ENCODE data around the gene KCTD6. TPM values are rescaled to one million over a fixed set of nuclear protein-coding genes. Genes with fewer than 3 reads are reported as not detected.

KCTD6 gene
- total RNA-seq, 1 experiment from 2014 or later, result 12.0 TPM

GRCh38 chr3:58466899-58467563 lies 24.9 kb upstream of the KCTD6 start:
- Histone ChIP-seq H3K4me3 (replicated peaks in 1 of 2; ENCODE audit: low read depth in 1 of 2, low read length in 2 of 2) (no peak overlapping the region), H3K79me2 (ENCODE audit: insufficient read depth, low read length) (no peaks in the 10 kb centered on the region), H3K4me1 (ENCODE audit: control insufficient read depth in 1 of 2, insufficient read depth in 2 of 2, low read length in 2 of 2) (peaks cover 28 to 43% of the 10 kb centered on the region in 2 experiments), H3K36me3 (ENCODE audit: control insufficient read depth in 1 of 2, insufficient read depth in 2 of 2, low read length in 2 of 2) (no peaks in the 10 kb centered on the region), H3K27me3 (ENCODE audit: insufficient read depth, low read length) (no peaks in the 10 kb centered on the region), H3K27ac (ENCODE audit: low read depth, low read length) (no peak overlapping the region), H3K9me3 (ENCODE audit: control insufficient read depth in 1 of 2, insufficient read depth in 1 of 2, low read depth in 1 of 2, low read length in 2 of 2) (no peaks in the 10 kb centered on the region), H3K9ac (ENCODE audit: low read length) (no peak overlapping the region), H3K9me2 (ENCODE audit: insufficient read depth) (no peaks in the 10 kb centered on the region), H4K20me1 (ENCODE audit: insufficient read depth) (no peaks in the 10 kb centered on the region), H2AFZ (ENCODE audit: low read depth, low read length, poor library complexity, severe bottlenecking) (no peak overlapping the region), H3K4me2 (ENCODE audit: low read length) (no peak overlapping the region)
- BruUV-seq (replicated peaks), result no TSS peak
- ATAC-seq, result no peak
- TF ChIP-seq CTCF (IDR thresholded peaks at IDR 0.05 in 2 of 3, conservative IDR thresholded peaks at IDR 0.05 in 1 of 3; ENCODE audit: borderline replicate concordance in 1 of 3, insufficient read depth in 1 of 3, low read depth in 2 of 3, low read length in 2 of 3) (no peak), EGR1 (IDR thresholded peaks at IDR 0.05; ENCODE audit: low read depth) (no peak)
- TF ChIP-seq, protein P1, sequence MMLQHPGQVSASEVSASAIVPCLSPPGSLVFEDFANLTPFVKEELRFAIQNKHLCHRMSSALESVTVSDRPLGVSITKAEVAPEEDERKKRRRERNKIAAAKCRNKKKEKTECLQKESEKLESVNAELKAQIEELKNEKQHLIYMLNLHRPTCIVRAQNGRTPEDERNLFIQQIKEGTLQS (IDR thresholded peaks at IDR 0.05), result no peak
- CTCF ChIA-PET, result no interaction called here
- intact Hi-C loops (cut with micrococcal nuclease), result no loop called here
- POLR2A ChIA-PET, result no interaction called here
- RAD21 ChIA-PET (ENCODE audit: low non-redundant PET in 1 of 2, low total read pairs in 2 of 2, uncharacterized antibody in 2 of 2, unreplicated experiment in 2 of 2), result no interaction called here
- DNase-seq (ENCODE audit: low read depth, low spot score), result no peak

- peaks cover 33 to 41% of the 10 kb centered on the region in 2 experiments for H3K4me1 ChIP-seq (ENCODE audit: control insufficient read depth in 1 of 2, insufficient read depth in 2 of 2, low read length in 2 of 2)
- no peak for ATAC-seq
- CTCF ChIA-PET, result no interaction called here
These were observed 22.8 kb upstream of the KCTD6 start for GRCh38 chr3:58469096-58469495.

More at GRCh38 chr3:58469096-58469495, 22.8 kb upstream of the KCTD6 start:
- Histone ChIP-seq H3K27me3 (ENCODE audit: insufficient read depth, low read length) (no peaks in the 10 kb centered on the region), H3K9me2 (ENCODE audit: insufficient read depth) (no peaks in the 10 kb centered on the region), H3K4me3 (replicated peaks in 1 of 2; ENCODE audit: low read depth in 1 of 2, low read length in 2 of 2) (no peak overlapping the region), H4K20me1 (ENCODE audit: insufficient read depth) (no peaks in the 10 kb centered on the region), H3K9ac (ENCODE audit: low read length) (no peak overlapping the region), H3K79me2 (ENCODE audit: insufficient read depth, low read length) (no peaks in the 10 kb centered on the region), H3K36me3 (ENCODE audit: control insufficient read depth in 1 of 2, insufficient read depth in 2 of 2, low read length in 2 of 2) (no peaks in the 10 kb centered on the region), H3K27ac (ENCODE audit: low read depth, low read length) (no peak overlapping the region), H3K4me2 (ENCODE audit: low read length) (peak overlapping the region; percentile 67; the same call in 1 of the 2 replicates), H2AFZ (ENCODE audit: low read depth, low read length, poor library complexity, severe bottlenecking) (peak overlapping the region; percentile 7), H3K9me3 (ENCODE audit: control insufficient read depth in 1 of 2, insufficient read depth in 1 of 2, low read depth in 1 of 2, low read length in 2 of 2) (no peaks in the 10 kb centered on the region)
- no TSS peak for BruUV-seq (replicated peaks)
- no peak for DNase-seq (ENCODE audit: low read depth, low spot score)
- intact Hi-C loops (cut with micrococcal nuclease), result no loop called here
- no peak for TF ChIP-seq SP1 (IDR thresholded peaks at IDR 0.05; ENCODE audit: low read depth)
- no peak for TF ChIP-seq ELF1 (IDR thresholded peaks at IDR 0.05; ENCODE audit: borderline replicate concordance, low read depth)
- TF ChIP-seq CBX3 (IDR thresholded peaks at IDR 0.05; ENCODE audit: low read depth), result no peak
- TF ChIP-seq, protein P1 (IDR thresholded peaks at IDR 0.05), result no peak
- no peak for TF ChIP-seq YY1 (IDR thresholded peaks at IDR 0.05; ENCODE audit: extremely low read depth, insufficient replicate concordance, low read depth, low read length)
- TF ChIP-seq ZFX (IDR thresholded peaks at IDR 0.05), result no peak
- no peak for TF ChIP-seq TCF7L2 (IDR thresholded peaks at IDR 0.05; ENCODE audit: borderline replicate concordance, extremely low read depth, insufficient read depth, insufficient read length)
- POLR2A ChIA-PET, result interaction anchor here (0.8 kb wide), 1 partner anchor 1435 kb away, joined by 3 read pairs; no protein-coding TSS in a partner anchor
- RAD21 ChIA-PET (ENCODE audit: low non-redundant PET in 1 of 2, low total read pairs in 2 of 2, uncharacterized antibody in 2 of 2, unreplicated experiment in 2 of 2), result no interaction called here
